DMS53 treated with DMSO at 0.1 percent for 48 hours (cell line): ENCODE results near the gene BCAS3.

Experiments used
- DNase-seq: peaks from one replicate; lab custom pipeline; 2025; ENCODE audit not compliant: unreplicated experiment; lab: John Stamatoyannopoulos, UW

The BCAS3 gene

GRCh38 chr17:61328351-61328750 lies 650.7 kb downstream of the BCAS3 start:
- no peak for DNase-seq

GRCh38 chr17:61330174-61331150 lies 652.8 kb downstream of the BCAS3 start:
- DNase-seq: no peak

- no peak for DNase-seq
These were observed 653.5 kb downstream of the BCAS3 start for GRCh38 chr17:61331178-61331577.

GRCh38 chr17:61331886-61332285 lies 654.2 kb downstream of the BCAS3 start:
- DNase-seq: no peak

GRCh38 chr17:61333136-61333535 lies 655.5 kb downstream of the BCAS3 start:
- DNase-seq: no peak

GRCh38 chr17:61334673-61335072 lies 657.0 kb downstream of the BCAS3 start:
- DNase-seq: no peak

- no peak for DNase-seq
These were observed 657.6 kb downstream of the BCAS3 start for GRCh38 chr17:61335105-61335844.

GRCh38 chr17:61335845-61336655 lies 658.4 kb downstream of the BCAS3 start:
- peak; percentile 81 for DNase-seq

- DNase-seq: no peak
These were observed 659.6 kb downstream of the BCAS3 start for GRCh38 chr17:61337290-61337689.

GRCh38 chr17:61338000-61338798 lies 660.5 kb downstream of the BCAS3 start:
- no peak for DNase-seq

GRCh38 chr17:61338874-61339478 lies 661.3 kb downstream of the BCAS3 start:
- DNase-seq: no peak

- DNase-seq: no peak
These were observed 663.0 kb downstream of the BCAS3 start for GRCh38 chr17:61340431-61341209.

- DNase-seq: no peak
These were observed 665.9 kb downstream of the BCAS3 start for GRCh38 chr17:61343576-61343975.

- DNase-seq: no peak
These were observed 667.4 kb downstream of the BCAS3 start for GRCh38 chr17:61345061-61345460.

GRCh38 chr17:61345825-61346666 lies 668.4 kb downstream of the BCAS3 start:
- DNase-seq: no peak

GRCh38 chr17:61349350-61349749 lies 671.7 kb downstream of the BCAS3 start:
- no peak for DNase-seq

- no peak for DNase-seq
These were observed 674.2 kb downstream of the BCAS3 start for GRCh38 chr17:61351745-61352407.

GRCh38 chr17:61352408-61352770 lies 674.7 kb downstream of the BCAS3 start:
- no peak for DNase-seq
